Raji (cell line): Measurements from ENCODE around the gene CP.

Source experiments
- POLR2A ChIP-seq: IDR thresholded peaks from 2 replicates; pipeline ENCODE4 v1.6.1; 2011; ENCODE audit warnings: low read depth, low read length, control low read depth; ENCODE audit not compliant: insufficient read depth

The CP gene

DNA sequence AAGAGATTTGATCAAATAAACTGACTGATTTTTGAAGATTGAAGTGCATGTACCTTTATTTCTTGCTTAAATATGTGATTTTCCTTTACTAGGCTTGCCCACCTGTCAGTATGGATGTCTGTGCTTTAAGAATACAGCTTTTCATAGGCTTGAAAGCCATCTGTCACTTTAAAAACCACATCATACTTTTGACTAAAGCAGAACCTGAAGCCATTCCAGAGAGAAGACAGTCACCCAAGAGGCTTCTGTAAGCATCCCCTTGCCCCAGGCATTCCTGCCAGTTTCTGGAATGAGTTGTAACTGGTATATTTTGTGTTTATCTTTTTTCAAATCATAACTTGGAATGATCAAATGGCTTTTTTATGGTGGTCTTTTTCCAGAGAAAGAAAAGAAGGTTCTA is 68.2 kb downstream of the CP start:
- TF ChIP-seq POLR2A = no peak

GRCh38 chr3:149152420-149152819 is 69.2 kb downstream of the CP start:
- no peak for TF ChIP-seq POLR2A

- TF ChIP-seq POLR2A = no peak
Measured at GRCh38 chr3:149151843-149152242, 69.8 kb downstream of the CP start.

DNA sequence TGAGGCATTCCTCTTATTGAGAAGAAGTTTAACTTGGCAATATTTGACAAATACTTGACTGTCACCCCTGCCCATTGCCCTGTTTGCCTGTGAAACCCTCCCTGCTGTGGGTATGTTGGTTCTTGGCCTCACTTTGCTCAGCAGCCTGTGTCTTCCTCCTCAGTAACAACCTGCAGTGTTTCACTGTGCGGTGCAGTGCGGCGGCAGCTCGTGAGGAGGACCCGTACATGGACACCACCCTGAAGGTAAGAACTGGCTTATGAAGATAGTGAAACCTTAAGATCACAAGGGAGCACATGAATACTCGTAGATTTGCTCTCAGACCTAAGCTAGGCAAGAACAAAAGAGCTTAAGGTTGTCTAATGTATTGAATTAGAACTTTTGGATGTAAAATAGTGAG is 71.2 kb downstream of the CP start:
- no peak for TF ChIP-seq POLR2A

DNA sequence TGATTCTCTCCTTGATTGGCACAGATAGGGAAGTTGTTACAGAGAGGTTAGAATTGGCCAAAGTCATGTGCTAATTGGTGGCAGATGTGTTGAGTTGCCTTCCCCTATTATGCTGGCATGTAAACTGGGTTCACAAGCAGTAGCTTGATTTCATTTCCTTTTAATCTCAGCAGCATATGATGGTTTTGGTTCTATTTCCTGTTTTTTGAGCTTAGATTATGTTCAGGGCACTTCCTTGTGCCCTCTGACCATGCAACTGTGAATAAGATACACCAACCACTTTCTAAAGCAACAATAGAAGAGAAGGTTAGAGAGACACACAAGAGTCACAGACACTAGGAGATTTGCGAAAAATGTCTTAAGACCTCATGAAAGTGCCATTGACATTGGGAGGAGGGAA is 75.7 kb downstream of the CP start:
- no peak for TF ChIP-seq POLR2A

- no peak for TF ChIP-seq POLR2A
Measured at GRCh38 chr3:149145356-149145755, 76.3 kb downstream of the CP start.

DNA sequence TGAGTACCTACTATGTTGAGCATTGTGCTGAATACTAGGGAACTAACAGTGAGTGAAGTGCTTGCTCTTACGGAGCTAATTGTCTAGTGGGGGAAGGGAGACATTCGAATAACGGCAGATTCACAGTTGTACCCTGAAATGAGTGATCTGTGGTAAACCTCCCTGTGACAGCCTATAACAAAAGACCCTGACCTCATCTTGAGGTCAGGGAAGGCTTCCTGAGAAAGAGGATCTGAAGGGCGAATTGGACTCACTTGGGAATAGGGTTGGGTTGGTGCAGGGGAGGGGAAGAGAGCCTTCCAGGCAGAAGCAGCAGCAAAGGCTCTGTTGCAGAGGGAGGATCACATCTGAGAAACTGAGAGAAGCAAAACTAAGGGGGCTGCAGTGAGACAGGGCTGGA is 78.9 kb downstream of the CP start:
- no peak for TF ChIP-seq POLR2A

- no peak for TF ChIP-seq POLR2A
Measured at GRCh38 chr3:149134575-149134974, 87.1 kb downstream of the CP start.

DNA sequence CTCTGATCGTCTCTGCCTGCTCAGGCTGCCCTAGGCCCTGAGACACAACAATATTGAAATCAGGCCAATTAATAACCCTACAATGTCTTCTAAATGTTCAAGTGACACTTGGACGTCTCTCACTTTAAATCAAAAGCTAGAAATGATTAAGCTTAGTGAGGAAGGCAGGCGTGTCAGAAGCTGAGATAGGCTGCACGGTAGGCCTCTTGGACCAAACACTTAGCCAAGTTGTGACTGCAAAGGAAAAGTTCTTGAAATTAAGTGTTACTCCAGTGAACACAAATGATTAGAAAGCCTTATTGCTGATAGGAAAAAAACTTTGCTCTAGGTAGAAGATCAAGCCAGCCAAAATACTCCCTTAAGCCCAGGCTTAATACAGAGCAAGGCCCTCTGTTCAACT is 90.0 kb downstream of the CP start:
- no peak for TF ChIP-seq POLR2A

DNA sequence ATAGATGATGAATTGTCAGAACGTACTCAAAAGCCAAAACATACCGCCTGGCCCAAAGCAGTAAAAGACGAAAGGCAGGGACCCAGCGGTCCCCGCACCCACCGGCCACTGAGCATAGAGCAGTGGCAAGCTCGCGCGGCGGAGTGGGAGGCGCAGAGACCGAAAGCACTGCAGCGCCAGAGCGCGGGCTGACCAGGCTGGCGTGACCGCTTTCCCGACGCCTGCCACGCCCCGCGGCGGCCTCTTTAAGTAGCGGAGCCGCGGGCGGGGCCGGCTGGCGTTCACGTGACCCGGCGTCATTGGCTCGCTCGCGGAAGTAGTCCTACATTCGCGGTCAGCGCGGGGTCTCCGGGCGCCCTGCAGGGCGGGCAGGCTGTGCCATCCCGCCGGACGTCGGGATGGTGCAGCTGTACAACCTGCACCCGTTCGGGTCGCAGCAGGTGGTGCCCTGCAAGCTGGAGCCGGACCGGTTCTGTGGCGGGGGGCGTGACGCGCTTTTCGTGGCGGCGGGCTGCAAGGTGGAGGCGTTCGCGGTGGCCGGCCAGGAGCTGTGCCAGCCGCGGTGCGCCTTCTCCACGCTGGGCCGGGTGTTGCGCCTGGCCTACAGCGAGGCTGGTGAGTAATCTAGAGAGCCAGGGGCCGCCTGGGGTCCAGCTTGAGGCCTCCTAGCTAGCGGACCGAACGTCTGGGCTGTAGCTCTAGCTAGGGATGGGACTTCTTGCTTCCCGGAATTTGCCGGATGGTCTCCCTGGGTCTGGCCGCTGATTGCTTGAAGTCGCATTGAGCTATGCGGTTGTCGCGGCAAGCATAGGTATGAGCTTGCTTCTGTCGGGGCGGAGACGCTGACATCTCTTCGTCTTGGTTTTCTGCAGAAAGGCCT is 92.1 kb downstream of the CP start, which contains the start of gene HPS3:
HPS3 (plus strand) TSS at position 313 of the 880 bp plus-strand sequence; CDS start at position 399, 86 bp downstream.
- TF ChIP-seq POLR2A = peak; percentile 91

DNA sequence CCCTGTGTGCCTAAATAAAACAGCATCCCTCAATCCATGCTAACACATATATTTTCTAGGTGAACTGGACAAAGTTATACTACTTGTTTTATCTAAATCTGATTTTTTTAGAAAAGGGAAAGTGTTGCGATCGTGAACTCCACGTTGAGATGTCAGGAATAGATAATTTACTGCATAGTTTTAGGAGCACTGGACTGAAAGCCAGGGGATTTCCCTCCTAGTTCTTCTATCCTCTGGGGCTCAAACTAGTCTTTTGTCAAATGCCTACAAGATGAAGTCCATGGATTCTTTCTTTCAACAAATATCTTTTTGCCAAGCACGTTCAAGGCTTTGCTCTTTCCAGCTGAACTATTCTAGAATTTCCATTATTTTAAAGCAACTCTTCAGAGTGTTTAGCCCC is 92.8 kb downstream of the CP start:
- TF ChIP-seq POLR2A = no peak

GRCh38 chr3:149122721-149123578 is 98.7 kb downstream of the CP start:
- TF ChIP-seq POLR2A = no peak
